ENCODE results near the gene CBR1.

Gene CBR1

GRCh38 chr21:36117286-36117741, 47.5 kb downstream of the CBR1 start:
- no peak for DNase-seq (ENCODE audit: low read depth)

GRCh38 chr21:36120304-36120888, 50.6 kb downstream of the CBR1 start:
- DNase-seq (ENCODE audit: low read depth), result no peak

Measured in activated T-cell treated with anti-CD3 and anti-CD28 coated beads for 48 hours (primary cell).